Right hindlimb (tissue), 1 donor: ENCODE measurements around the gene ACACA.
A peak's percentile ranks its signal among the peaks of the same experiment; 100 is the strongest.

Source experiments
- DNase-seq: peaks from one replicate; pipeline ENCODE4 v3.0.0-alpha.2; 2018

The ACACA gene

DNA sequence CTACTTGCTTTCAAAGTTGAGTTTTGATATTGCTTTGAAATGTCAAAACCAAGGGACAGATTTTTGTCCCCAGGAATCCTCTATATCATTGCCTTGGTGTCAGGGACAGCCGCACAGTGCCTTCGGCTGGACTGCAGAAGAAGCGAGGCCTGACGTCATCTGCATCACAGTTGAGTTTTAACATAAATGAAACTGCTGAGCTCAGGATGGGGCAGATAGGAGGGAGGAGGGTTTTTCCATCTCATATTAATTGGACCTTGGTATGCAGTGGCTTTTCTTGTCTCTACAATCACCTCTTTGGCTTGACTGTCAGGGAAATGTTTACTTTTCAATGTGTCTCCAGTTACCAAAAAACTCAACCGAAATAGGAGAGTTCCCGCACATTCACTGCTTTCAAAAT lies 346.5 kb downstream of the ACACA start:
- no peak for DNase-seq

DNA sequence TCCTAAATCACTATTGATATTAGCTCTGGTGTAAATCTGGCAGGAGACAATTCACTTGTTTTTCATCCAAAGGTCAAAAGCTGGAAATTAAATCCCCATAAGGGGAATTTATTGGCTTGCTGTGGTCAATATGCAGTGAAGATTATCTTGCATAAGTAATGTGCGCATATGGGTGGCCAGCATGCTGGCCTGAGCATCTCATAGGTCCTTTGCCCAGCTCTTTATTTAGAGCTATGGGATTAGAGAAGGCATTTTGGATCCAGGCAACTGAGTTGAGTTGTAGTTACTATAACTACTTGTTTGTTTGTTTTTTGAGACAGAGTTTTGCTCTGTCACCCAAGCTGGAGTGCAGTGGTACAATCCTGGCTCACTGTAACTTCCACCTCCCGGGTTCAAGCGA lies 347.1 kb downstream of the ACACA start:
- no peak for DNase-seq

DNA sequence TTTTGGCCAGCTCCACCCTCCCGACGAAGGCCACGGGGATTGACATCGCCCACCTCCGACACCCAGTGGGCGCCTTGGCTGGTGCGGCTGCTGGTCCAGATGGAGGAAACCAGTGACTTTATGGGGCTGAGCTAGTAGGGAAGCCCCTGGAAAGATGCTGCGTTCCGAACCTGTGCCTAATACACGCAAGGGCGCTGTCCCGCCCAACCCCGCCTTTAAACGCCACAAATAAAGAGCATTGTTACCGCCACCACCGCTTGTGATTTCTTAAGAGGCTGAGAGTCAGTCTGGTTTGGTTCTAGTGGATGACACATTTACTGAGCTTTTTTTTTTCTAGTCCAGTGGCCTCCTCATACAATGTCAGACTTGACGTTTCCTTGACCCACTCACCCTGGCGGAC lies 350.0 kb downstream of the ACACA start:
- no peak for DNase-seq

DNA sequence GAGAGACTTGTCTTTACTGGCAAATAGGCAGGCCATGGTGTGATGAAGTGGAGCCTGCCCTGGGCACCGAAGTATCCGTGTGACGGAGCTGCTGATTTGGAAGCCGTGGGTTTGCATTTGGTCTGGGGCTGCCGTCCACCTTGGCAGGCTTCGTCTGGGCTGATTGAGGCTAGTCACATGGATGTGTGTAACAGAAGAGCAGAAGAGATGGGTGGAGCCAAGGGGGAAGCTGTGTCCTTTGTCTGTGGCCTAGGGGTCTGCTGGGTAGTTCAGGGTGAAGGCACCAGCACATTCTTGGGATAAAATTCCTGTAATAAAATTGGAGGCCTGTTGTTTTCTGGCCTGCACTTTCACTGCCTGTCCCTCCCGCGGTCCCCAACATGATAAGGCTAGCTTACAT lies 351.7 kb downstream of the ACACA start:
- DNase-seq, result no peak

DNA sequence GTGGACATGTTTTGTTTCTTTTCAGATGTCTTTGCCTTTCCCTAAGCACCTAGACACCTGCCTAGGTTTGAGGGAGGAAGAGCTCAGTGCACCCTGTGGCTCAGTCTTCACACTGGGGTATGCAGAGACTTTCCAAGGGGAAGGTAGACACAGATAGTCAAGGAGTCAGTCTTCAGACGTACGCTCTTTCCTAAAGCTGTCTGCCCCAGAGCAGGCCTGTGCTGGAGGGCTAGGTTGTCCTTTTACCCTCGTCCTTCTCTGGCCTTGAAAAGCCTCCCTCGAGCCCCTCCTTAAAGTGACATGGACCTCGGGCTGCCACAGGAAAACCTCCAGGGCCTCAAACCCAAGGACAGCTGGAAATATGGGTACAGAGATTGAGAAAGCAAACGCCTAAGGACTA lies 354.2 kb downstream of the ACACA start:
- DNase-seq, result no peak

DNA sequence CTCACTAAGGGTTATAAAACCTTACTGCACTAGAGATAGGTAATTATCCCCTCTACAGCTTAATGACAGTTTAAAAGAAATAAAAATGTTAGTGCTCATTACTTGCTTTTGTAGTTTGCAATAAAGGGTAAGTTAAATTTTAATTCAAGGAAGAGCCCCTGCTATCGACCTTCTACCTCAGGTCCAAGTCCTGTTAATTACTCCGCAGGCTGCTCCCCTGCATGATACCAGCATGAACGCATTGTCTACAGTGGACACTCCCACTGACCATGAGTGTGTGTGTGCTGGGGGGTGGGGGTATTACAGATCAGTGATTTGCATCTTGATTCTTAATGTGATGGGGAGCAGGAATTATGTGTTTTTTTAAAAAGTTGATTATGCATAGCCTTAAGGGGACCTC lies 354.8 kb downstream of the ACACA start:
- DNase-seq, result no peak

DNA sequence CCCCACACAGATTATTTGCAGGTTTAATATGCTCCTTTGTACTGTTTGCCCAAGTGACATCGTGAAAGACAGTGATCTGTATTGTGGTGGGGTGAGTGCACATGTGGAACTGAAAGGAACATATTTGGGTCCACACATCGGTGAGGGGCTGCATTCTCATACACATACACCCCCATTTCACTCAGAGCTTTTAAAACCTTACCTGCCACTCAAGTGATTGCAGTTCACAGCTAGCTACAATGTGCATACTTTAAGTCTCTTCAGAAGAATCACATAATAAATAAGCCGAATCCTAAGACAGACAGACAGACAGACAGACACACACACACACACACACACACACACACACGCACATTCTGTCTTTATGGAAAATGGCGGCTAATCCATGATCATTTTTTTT lies 355.3 kb downstream of the ACACA start:
- no peak for DNase-seq

DNA sequence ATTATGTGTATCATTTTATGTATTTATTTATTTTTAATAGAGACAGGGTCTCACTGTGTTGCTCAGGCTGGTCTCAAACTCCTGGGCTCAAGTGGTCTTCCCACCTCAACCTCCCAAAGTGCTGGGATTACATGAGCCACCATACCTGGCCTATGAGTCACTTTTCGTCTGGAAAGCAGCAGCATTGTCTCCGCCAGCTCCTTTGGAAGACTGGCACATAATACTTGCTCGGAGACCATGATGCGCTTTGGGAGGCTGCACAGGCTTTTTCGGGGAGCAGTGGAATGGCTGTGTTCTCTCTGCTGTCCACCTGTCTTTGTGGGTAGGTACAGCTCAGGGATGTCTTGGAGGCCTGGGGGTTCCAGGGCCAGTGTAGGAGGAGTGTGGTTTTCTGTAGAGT lies 355.7 kb downstream of the ACACA start:
- DNase-seq, result no peak

DNA sequence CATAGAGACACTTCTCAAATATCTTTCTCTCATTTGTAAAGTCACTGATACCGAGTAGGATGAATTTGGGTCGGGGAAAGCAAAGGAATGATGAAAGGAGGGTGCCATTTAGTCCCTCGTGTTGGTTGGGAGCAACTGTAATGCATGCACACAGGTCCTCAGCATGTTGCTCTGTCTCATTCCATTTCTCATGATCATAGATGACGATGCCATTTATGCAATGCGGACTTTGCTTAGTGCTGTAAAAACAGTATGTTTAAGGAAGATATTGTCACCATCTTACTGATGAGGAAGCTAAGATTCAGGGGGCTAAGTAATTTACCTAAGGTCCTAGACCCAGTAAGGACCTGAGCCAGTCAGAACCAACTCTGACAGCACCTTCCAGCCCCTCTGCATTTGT lies 357.8 kb downstream of the ACACA start:
- DNase-seq, result no peak

DNA sequence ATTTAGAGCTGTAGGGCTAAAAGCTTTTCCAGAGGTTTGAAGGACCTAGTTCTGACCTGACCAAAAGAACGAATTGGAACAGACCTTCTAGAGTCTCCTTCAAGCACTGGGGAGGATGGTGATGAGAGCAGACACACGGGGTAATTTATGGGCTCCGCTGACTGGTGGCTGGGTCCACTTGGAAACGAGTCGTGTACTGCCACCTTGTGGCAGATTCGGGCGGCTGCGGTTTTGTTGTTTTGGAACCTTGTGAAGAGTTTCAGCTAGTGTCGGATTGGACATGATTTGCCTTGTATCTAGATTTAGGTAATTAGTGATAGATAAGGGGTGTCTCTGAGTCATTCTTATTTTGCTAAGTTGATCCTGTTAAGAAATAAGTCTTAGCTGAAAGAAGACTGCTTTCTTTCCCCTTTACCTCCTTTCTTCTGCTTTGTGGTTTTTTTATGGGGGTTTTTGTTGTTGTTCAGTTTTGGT lies 359.0 kb downstream of the ACACA start:
- DNase-seq, result peak; percentile 84

DNA sequence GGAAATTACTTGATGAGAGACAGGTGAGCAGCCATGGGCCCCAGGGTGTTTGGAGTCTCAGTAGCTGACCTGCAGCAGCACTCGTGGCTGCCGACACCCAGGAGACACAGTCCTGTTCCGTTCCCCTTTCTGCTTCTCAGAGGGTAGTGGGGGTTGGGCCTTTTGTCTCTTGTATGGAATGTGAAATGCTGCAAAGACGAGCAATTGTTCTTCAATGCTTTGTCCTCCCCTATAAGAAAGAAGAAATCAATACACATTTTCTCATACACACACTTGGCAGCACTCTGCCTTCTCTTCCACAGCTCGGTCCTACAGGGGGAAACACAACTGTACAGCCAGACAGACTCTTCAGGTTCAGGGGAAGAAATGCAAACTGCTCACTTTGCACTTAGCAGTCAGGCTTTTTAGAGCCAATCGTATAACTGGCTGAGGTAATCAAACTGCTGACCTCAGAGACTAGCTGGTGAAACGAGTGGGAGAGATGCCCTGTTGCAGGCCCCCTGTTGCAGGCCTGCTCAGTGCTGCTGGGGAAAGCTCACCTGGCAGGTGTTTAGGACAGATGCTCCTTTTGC lies 361.2 kb downstream of the ACACA start:
- DNase-seq, result no peak

DNA sequence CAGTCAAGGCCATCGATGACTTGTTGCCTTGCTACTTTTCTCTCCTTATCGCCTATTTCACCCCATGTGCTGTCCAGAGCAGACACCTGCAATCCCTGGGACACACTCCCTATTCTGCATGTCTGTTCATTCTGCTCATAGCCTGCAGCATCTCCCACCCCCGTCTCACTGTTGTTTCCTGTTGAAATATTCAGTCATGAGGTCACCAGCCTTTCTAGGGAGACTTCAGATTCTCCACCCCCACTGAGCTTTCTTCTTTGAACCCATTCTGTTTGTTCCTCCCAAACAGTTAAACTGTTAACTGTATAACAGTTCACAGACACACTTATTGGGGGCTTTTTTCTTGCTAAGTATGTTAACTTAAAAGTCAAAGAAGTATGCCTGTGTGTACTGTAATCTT lies 363.4 kb downstream of the ACACA start:
- no peak for DNase-seq

DNA sequence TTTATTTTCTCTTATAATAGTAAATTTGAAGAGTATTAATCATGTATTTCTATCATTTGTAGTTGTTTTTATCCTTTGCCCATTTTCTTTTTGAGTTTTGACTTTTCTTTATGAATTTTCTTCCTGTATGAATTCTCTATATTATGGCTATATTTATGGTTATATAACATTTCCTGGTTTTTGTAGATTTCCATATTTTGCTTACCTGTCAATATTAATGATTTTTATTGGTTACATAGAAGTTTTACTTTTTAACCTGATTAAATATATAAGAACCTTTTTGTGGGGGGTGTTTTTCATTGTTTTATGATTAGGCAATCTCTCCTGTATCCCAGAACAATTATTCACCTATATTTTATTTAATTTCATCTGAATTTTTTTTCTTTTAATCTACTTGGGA lies 364.7 kb downstream of the ACACA start:
- no peak for DNase-seq

DNA sequence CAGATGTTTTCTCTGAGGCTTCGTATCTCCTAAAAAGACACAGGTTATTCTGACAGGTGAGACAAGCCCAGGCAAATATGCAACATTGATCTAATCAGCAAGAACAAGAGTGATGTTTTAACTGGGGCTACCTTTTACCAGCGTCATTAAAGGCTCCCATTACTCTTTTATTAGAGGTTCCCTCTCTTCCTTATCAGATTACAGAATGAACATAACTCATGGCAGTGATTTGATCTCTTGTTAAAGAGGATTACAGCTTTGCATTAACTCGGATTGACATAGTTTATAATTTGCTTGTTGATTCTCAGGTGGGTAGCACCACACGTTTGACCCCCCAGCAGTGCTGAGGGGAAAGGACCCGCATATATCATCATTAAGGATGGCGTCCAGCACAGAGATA lies 367.4 kb downstream of the ACACA start:
- no peak for DNase-seq

DNA sequence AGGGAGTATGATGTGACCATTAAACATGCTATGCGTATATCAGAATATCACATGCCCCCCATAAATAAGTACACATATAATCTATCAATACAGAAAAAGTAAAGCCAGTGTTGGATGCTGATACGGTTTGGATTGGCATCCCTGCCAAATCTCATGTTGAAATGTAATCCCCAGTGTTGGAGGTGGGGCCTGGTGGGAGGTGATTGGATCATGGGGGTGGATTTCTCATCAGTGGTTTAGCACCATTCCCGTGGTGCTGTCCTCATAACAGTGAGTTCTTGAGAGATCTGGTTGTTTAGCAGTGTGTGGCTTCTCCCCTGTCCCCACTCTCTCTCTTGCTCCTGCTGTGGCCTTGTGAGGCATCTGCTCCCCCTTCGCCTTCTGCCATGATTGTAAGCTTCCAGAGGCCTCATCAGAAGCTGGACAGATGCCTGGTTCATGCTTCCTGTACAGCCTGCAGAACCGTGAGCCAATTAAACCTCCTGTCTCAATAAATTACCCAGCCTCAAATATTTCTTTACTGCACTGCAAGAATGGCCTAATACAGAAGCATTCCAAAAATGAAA lies 369.0 kb downstream of the ACACA start:
- no peak for DNase-seq
